Astrocyte of the hippocampus (primary cell): ENCODE measurements around the gene NLRP12.
"Not testable (repeated sequence)": the region's sequence is repeated elsewhere in the genome, so short reads cannot be mapped to it uniquely, and the experiment has no call there.

Experiments
- DNase-seq: peaks from one replicate; pipeline ENCODE4 v3.0.0; 2011; ENCODE audit warnings: low read depth, low spot score

NLRP12 gene

DNA sequence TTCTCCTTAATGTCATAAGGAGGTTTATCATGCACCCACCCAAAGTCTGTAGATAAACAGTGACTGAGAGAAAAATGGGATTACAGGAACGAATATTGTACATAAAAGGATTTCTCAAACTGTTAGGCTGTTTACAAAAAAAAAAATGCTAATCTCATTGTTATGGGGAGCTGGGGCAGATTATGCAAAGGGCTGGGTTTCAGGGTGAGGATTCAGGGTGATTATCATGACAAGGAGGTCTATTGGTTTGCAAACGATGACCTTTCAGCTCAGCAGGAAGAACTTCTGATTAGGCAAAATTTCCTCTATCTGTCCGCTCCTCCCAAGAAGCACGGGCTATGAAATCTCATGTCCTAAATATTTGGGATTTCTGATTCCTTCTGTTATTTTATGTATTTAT is 41.4 kb downstream of the NLRP12 start:
- no peak for DNase-seq

DNA sequence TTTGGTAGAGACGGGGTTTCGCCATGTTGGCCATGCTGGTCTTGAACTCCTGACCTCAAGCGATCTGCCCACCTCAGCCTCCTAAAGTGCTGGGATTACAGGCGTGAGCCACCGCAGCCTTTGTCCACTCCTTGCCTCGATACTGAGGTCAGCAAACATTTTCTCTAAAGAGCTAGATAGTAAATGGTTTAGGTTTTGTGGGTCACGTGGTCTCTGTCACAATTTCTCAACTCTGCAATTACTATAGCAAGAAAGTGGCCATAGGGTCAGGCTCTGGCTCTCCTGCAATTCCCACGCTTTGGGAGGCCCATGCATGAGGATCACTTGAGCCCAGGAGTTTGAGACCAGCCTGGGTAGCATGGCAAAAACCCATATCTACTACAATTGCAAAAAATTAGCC is 42.8 kb downstream of the NLRP12 start:
- DNase-seq = not testable (repeated sequence)

DNA sequence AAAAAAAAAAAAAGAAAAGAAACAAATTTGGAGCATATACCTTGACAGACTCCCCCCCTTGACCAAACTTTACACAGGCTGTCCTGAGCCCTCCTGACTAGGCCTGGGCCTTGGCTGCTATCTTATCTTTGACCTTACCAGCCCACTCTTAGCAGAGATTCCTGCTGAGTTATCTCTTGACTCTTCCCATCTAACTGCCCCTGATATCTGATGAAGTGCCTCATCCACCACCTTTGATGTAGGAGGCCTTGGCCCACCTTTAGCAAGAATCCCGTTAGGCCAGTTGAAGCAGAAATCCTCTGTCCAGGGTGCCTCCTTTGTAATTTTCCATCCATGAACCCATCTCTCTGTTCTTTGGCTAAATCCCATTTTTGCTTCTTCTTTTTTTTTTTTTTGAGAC is 43.6 kb downstream of the NLRP12 start:
- DNase-seq = no peak

DNA sequence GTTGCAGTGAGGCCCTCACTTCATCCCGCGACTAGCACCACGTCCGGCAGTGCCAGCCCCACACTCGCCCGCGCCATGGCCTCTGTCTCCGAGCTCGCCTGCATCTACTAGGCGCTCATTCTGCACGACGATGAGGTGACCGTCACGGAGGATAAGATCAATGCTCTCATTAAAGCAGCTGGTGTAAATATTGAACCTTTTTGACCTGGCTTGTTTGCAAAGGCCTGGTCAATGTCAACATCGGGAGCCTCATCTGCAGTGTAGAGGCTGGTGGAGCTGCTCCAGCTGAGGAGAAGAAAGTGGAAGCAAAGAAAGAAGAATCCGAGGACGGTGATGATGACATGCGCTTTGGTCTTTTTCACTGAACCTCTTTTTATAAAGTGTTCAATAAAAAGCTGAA is 48.6 kb downstream of the NLRP12 start:
- DNase-seq = no peak

DNA sequence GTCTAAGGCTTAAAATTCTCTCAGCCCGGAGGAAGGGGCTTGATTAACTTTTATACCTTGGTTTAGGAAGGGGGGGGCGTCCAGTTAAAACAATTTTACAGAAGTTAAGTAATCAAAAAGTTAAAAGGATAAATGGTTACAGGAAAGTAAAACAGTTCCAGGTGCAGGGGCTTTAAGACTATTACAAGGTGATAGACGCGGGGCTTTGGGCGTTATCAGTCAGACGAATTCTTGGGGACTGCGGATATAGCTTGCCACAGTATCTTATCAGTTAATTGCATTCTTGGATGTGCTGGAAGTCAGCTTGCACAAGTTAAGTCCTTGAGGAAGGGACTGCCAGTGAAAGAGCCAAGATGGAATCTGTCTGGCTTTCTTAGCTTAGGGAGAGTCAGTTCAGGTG is 49.6 kb downstream of the NLRP12 start:
- not testable (repeated sequence) for DNase-seq

DNA sequence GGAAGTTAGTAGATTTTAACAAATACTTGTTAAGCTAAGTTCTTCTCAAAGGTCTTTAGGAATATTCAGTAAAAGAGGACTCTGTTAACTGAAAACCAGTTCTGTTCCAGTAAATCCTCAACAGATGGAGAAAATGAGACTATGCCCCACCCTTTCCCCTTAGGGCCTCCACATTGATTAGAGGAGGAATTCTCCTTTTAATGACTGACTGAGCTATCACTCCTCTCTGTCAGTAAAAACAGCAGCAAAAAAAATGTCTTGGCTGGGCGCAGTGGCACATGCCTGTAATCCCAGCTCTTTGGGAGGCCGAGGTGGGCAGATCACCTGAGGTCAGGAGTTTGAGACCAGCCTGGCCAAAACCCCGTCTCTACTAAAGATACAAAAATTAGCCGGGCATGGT is 50.1 kb downstream of the NLRP12 start:
- DNase-seq = no peak

DNA sequence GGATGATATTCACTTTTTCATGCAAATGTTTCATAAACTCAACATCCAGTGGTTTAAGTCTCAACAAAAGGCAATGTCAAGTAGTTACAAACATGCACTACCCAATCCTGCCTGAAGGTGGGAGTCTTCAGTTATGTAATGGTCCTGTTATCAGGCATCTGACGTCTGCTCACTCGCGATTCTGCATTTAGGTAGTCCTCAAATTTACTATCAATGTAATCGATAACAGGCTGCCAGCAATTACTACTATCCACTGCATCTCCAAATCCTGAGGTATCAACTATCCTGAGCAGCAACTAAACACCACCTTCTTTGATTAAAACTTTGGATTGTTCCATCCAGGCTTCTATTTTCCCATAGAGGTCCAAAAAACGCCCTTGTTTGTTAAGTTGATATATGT is 51.2 kb downstream of the NLRP12 start:
- DNase-seq = peak; percentile 71

DNA sequence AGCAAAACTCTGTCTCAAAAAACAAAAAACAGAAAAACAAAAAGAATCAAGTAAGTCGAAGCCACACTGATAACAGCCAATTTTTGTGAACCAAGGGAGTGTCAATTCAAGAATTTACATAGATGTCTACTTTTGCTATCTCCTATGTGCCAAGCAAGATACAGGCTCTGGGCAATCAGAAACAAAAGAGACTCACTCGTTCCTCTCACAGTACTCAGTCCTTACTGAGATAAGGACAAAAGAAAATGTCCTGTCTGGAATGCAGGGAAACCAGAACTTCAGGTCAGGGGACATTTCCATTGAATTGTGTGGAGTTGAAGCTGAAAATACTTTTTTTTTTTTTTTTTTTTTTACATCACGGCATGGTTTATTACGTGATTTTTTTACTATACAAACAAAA is 53.0 kb downstream of the NLRP12 start:
- DNase-seq = no peak

DNA sequence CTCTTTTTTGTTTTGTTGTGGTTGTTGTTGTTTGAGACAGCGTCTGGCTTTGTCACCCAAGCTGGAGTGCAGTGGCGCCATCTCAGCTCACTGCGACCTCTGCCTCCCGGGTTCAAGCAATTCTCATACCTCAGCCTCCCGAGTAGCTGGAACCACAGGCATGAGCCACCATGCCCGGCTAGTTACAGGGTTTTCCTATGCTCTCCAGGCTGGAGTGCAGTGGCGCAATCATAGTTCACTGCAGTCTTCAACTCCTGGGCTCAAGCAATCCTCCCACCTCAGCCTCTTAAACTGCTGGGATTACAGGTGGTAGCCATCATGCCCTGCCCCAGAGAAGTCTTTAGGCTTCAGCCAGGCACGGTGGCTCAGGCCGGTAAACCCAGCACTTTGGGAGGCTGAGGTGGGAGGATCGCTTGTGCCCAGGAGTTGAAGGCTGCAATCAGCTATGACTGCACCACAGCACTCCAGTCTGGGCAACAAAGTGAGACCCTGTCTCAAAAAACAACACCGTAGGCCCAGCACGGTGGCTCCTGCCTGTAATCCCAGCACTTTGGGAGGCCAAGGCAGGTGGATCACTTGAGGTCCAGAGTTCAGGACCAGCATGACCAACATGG is 54.3 kb downstream of the NLRP12 start:
- DNase-seq = not testable (repeated sequence)

DNA sequence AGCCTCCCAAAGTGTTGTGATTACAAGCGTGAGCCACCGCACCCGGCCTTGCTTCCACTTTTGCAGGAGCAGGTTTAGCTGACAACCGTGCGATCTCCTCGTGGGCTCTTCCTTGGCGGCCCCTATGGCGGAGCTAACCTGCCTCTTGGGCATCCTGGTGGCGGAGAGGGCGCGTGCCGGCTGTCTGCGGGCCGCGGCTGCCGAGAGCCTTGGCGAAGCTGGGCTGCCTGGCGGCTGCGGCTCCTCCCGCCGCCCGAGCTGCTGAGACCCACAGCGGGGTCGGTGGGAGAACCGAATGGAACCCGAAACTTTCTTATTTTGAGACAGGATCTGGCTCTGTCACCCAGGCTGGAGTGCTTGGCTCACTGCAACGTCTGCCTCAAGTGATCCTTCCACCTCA is 55.7 kb downstream of the NLRP12 start:
- DNase-seq = no peak

DNA sequence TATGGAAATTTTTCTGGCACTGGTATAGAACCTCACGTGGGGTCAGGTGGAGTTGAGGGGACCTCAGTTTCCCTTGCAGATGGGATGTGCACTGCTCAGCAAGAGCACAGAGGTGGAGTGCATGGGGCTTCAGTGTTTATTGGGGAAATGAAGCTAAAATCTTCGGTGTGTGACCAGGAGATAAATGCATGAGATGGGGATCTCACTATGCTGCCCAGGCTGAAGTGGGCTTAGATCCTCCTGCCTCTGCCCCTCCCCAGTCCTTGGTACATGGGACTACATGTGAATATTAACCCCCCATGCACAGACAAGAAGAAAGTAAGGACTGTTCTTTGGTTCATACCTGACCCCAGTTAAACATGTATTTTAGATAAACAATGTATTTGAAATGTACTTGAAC is 65.1 kb downstream of the NLRP12 start:
- DNase-seq = not testable (repeated sequence)
